ENCODE results near the gene RAMP1. TPM values are rescaled to one million over a fixed set of nuclear protein-coding genes. Genes with fewer than 3 reads are reported as not detected.

The RAMP1 gene
- total and polyA plus RNA-seq, 8 donors, result 6.8 to 12.6 (median 8.7) TPM

- Histone ChIP-seq H3K9me3 (peaks cover 0 to 5% of the 10 kb centered on the region in 2 donors), H3K4me1 (peaks cover 4 to 12% of the 10 kb centered on the region in 2 donors), H3K27me3 (no peaks in the 10 kb centered on the region), H3K36me3 (no peaks in the 10 kb centered on the region), H3K4me3 (no peak overlapping the region), H3K27ac (no peak overlapping the region)
- TF ChIP-seq CTCF (IDR thresholded peaks at IDR 0.05), result no peak
- intact Hi-C loops (cut with DNase I), result no loop called here
- DNase-seq (no peak), ATAC-seq (no peak)
Observed at GRCh38 chr2:237927986-237928385, 68.6 kb downstream of the RAMP1 start.

- no peak overlapping the region for H3K4me3 ChIP-seq
- DNase-seq, result no peak
- peaks cover 4 to 5% of the 10 kb centered on the region in 2 donors for H3K4me1 ChIP-seq
- H3K27me3 ChIP-seq, result no peaks in the 10 kb centered on the region
- ATAC-seq, result no peak
- H3K36me3 ChIP-seq, result no peaks in the 10 kb centered on the region
- intact Hi-C loops (cut with DNase I), result no loop called here
- no peak for TF ChIP-seq CTCF (IDR thresholded peaks at IDR 0.05)
- no peak overlapping the region for H3K27ac ChIP-seq
- peaks cover 0 to 5% of the 10 kb centered on the region in 2 donors for H3K9me3 ChIP-seq
Observed at GRCh38 chr2:237929979-237930378, 70.6 kb downstream of the RAMP1 start.

- H3K27ac ChIP-seq, result no peak overlapping the region
- peaks cover 4 to 5% of the 10 kb centered on the region in 2 donors for H3K4me1 ChIP-seq
- peaks cover 0 to 5% of the 10 kb centered on the region in 2 donors for H3K9me3 ChIP-seq
- DNase-seq, result peak in 2 of 4 donors; percentile 49 to 63
- no peaks in the 10 kb centered on the region for H3K36me3 ChIP-seq
- intact Hi-C loops (cut with DNase I), result no loop called here
- no peak for TF ChIP-seq CTCF (IDR thresholded peaks at IDR 0.05)
- peak; percentile 60 for ATAC-seq
- no peak overlapping the region for H3K4me3 ChIP-seq
- H3K27me3 ChIP-seq, result no peaks in the 10 kb centered on the region
Observed at GRCh38 chr2:237931205-237931721, 71.8 kb downstream of the RAMP1 start.

- no peaks in the 10 kb centered on the region for H3K36me3 ChIP-seq
Observed at GRCh38 chr2:237932731-237933131, 73.3 kb downstream of the RAMP1 start.

GRCh38 chr2:237934186-237934585, 74.8 kb downstream of the RAMP1 start:
- Histone ChIP-seq H3K9me3 (peaks cover 0 to 5% of the 10 kb centered on the region in 2 donors), H3K4me1 (peaks cover 4 to 5% of the 10 kb centered on the region in 2 donors), H3K27ac (no peak overlapping the region), H3K27me3 (no peaks in the 10 kb centered on the region), H3K4me3 (no peak overlapping the region), H3K36me3 (no peaks in the 10 kb centered on the region)
- no peak for TF ChIP-seq CTCF (IDR thresholded peaks at IDR 0.05)
- no peak for ATAC-seq
- intact Hi-C loops (cut with DNase I), result no loop called here
- DNase-seq, result no peak

More at GRCh38 chr2:237932731-237933131, 73.3 kb downstream of the RAMP1 start:
- DNase-seq, result peak in 1 of 4 donors; percentile 7
- intact Hi-C loops (cut with DNase I), result no loop called here
- Histone ChIP-seq H3K4me1 (peaks cover 4 to 5% of the 10 kb centered on the region in 2 donors), H3K9me3 (peaks cover 0 to 5% of the 10 kb centered on the region in 2 donors), H3K27ac (no peak overlapping the region), H3K27me3 (no peaks in the 10 kb centered on the region), H3K4me3 (no peak overlapping the region)
- TF ChIP-seq CTCF (IDR thresholded peaks at IDR 0.05), result no peak
- peak; percentile 44 for ATAC-seq

Measured in left lung (tissue), 10 donors.